ENCODE results near the gene WDR88.
A peak's percentile ranks its signal among the peaks of the same experiment; 100 is the strongest.
"Not testable (repeated sequence)": the region's sequence is repeated elsewhere in the genome, so short reads cannot be mapped to it uniquely, and the experiment has no call there.

WDR88 gene

DNA sequence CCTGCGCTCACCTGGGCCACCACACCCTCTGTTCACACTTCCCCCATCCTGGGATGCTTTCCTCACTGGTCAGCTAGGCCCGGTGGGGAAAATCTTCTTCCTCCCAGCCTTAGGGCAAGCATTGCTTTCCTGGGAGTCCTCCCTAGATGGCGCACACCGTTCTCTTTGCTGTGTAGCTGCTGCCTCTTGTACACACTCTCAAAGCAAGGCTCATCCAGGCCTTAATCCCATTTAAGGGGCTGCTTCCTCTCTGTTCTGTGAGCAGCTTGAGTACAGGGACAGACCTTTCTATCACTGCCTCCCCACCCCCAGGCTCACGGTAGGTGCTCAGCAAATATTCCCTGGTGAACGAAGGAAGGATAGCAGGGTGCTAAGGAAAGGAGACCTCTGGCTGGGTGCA is 82.7 kb downstream of the WDR88 start:
- peak; percentile 35 for DNase-seq

DNA sequence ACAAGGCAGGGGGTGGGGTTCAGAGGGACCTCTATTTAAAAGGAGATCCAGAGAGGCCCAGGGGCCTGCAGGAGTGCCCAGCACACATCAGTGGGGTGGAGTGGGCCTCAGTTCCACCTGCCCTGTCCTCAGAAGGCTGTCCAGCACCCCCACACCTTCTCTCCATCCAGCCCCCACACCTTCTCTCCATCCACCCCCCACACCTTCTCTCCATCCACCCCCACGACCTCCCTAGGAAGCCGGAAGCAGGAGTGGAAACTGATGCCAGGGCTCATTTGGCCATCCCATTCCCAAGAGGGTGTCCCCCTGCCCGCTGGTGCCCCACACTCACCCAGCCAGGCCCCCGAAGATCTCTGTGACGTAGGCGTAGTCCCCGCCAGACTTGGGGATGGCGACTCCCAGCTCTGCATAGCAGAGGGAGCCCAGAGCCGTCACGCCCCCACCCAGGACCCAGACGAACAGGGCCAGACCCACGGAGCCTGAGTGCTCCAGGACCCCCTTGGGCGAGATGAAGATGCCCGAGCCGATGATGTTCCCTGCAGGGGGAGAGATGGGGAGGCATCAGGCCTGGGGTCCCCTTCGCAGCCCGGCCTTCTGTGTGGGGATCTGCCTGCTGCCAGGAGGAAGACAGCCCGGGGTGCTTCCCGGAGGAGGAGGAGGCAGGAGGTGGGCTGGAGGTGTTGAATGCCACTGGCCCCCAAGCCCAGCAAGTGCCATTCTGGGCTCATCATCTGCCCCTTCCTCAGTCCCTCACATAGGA is 83.7 kb downstream of the WDR88 start:
- DNase-seq, result no peak

DNA sequence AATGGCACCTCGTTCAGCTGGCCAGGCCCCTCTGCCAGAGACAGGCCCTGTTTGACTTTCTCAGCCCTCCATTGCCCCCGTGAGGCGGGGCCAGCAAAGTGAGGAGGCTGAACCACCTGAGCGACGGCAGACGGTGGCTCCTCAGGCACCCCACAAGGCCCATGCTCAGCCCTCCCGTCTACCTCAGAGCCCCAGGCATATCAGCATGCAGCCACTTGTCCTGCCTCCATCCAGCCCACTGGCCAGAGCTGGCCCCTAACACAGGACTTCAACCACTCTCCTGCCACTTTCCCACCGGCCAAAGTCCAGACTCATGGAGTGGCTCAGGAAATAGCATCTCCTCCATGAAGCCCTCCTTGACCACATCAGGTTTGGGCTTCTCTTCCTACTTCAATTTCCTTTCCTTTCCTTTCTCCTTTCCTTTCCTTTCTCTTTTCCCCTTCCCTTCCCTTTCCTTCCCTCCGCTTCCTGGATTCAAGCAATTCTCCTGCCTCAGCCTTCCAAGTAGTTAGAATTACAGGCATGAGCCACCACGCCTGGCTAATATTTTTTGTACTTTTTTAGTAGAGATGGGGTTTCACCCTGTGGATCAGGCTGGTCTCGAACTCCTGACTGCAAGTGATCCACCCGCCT is 84.4 kb downstream of the WDR88 start:
- no peak for DNase-seq

DNA sequence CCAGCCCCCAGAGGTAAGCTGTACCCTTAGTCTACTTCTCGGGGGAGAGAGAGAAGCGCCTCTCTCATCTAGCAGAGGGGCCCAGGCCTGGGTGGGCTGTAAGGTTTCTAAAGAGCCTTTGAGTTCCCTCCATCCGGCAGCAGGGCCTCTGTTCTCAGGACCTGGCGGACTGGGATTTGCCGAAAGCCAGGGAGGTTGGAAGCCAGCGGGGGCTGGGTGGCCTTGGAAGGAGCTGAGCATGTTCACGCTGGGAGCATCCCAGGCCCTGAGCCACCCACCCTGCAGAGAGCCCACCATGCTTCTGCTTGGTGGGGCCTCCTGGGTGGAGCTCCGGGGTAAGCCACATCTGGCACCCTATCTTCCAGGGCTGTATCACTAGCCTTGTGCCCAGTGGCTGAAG is 86.0 kb downstream of the WDR88 start:
- DNase-seq, result no peak

DNA sequence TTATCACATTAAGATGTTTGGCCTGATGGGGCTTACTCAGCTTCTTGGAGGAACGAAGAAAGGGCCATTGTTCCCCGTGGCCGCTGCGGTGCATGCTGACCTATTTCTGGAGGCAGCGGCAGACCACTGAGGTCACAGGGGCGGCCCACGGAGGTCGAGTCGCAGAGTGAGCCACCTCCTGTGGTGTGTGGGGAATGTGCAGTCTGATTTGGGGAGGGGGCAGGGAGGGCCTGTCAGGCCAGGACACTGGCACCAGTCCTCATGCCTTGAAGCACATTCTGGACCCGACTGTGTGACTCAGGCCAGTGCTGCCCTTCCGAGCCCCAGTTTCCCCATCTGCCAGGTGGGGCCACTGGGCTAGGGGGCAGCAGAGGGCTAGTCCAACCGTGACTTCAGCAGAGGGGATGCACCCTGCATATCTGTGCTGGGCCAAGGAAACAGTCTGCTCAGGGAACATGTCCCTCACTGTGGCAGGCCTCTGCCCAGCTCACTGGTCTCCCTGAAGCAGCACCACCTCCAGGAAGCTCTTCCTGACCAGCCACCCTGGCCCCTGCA is 87.4 kb downstream of the WDR88 start:
- no peak for DNase-seq

DNA sequence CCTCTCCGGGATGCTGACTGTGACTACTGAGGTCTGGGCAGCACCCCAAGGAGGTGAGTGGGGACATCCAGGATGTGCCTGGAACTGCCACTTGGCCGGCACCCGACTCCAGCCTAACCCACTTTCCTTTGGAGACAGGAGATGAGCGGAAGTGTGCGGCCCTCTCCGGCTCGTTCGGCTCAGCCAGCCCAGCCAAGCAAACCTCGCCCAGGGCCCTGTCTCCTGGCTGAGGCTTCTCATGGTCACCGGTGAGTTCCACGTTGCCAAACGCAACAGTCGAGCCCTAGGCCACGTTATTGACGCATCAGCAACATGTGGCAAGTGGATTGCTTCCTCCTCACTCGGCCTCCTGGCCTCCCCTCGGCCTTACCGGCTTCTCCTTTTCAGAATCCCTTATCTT is 88.2 kb downstream of the WDR88 start:
- DNase-seq, result no peak

DNA sequence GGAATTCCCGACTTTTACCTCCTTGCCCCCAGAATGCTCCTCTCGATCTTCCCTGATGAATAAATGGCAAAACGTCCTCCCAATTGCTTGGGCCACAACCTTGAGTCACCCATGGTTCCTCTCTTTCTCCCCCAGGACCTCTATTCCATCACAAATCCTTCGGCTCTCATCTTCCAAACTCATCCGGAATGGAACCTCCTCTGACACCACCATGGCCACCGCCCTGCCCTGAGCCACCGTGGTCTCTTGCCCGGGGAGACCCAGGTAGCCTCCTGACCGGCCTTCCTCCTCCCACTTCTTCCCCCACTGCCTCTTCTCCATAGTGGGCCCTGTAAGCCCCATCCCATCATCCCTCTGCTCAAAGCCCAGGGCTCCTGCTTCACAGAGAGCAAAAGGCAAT is 88.8 kb downstream of the WDR88 start:
- no peak for DNase-seq

DNA sequence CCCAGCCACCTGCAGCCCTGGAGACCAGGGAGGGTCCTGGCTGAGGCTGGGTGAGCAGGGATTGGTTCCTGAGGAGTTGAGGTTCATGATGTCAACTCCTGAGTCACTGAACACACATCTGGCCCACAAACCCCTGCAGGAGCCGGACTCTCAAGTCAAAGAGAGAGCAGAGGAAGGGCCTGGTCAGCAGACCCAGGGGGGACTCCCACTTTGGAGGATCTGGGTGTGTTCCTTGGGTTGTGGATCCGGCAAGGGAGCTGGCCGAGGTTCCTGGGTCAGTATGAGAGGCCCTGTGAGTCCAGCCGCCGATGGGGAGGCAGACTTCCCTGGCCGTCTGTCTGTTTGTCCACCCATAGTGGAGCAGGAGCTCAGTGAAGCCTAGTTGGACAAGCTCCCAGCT is 89.7 kb downstream of the WDR88 start:
- no peak for DNase-seq

DNA sequence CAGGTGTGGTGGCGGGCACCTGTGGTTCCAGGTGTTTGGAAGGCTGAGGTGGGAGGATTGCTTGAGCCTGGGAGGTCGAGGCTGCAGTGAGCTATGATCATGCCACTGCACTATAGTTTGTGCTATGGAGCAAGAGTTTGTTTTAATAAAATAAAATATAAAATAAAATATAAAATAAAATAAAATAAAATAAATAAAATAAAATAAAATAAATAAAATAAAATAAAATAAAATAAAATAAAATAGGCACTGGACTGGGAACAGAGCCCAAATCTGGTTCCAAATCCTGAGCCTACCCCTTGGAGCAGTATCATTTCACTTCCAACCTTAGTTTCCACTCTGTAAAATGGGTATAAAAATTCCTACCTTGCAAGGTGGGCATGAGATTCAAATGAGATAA is 90.3 kb downstream of the WDR88 start:
- not testable (repeated sequence) for DNase-seq

DNA sequence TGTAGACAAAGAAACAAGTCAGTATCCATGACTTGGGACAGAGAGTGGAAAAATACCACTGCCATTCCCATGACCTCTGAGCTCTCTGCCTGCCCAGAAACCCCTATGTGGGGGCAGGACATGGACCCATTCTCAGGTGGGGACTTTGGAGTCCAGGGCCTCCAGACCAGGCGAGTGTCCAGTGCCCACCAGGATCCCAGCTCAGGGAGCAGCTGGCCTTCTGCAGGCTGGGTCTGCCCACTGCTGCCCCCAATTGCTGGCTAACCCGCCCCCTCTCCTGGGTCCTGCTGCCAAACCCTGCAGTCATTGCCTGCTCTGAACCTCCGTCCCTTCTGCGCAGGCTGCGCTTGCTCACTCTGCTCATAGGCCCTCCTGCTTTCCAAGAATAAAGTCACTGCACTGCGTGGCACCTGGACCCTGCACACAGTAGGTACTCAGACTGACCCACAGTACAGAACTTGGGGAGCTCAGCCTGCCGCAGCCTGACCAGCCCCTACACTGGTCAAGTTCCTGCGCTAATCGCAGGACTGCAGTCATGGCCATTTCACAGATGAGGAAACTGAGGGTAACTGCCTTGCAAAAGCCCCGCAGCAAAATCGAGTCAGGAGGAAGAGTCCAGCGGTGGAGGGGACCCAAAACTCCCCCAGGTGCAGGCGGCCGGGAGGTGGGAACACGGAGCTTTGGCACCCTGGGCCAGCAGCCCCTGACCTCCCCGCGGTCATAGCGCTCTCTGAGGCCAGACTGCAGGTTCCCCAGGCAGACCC is 93.0 kb downstream of the WDR88 start:
- DNase-seq, result no peak

Measured in NCI-H510A treated with DMSO at 0.1 percent for 48 hours (cell line).